ENCODE data around the gene SMCO4.
"Not testable (repeated sequence)": the region's sequence is repeated elsewhere in the genome, so short reads cannot be mapped to it uniquely, and the experiment has no call there.

SMCO4 gene

DNA sequence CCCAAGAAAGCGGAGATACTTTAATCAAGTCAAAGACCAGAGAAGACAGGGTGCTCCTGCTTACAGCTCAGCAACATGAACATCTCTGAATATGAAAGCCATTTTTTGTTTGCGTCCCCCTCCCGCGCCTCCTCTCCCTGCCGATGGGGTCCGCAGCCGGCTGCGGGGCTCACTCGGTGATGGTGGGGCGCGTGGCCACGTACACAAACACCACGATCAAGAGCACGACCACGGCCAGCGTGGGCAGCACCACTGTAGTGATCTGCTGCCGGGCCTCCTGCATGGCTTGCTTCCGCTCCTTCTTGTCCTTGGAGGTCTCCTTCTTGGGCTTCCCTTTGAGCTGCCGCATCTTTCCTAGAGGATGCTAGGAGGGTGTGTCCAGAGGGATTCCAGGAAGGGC is 64.3 kb downstream of the SMCO4 start:
- no peak for DNase-seq (ENCODE audit: low read depth in 3 of 3, low spot score in 1 of 3)

DNA sequence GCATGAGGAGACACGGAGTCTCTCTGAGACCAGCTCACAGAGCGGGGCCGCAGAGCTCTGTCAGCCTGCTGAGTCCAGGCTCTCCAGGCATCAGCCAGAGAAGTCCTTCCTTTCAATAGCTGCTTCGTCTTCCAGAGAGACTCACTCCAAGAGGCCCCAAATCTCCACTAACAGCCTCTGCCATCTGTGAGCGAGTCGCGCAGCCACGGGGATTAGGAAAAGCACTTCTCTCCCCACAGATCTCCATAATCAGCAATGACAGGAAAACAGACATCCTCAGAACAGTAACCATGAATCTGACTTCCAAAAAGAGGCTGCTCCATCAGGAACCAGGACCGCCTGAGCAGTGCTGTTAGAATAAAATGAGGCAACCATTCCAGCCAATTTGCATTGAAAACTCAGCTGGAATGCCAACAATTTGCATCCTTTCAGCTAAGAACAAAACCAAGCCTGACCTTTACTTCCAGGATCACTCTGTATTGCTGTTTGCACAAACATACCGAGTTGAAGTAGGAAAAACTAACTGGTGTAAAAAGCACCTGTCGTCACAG is 65.4 kb downstream of the SMCO4 start:
- DNase-seq (ENCODE audit: low read depth in 3 of 3, low spot score in 1 of 3), result no peak

DNA sequence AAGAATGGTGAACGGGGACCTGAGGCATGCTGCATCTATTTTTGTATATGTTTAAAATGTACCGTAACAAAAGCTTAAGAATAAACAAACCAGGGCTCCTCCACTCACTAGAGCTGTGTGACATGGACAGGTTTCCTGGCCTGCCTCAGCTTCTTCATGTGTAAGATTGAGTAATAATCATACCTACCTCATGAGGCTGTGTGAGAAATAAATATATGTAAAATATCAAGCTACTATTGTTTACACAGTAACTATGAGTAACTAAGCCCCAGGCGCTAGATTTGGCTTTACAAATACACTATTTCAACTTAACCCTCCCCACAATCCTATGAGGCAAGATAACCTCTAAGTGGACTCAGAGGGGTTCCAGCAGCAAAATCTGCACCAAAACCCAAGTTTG is 66.4 kb downstream of the SMCO4 start:
- DNase-seq (ENCODE audit: low read depth in 3 of 3, low spot score in 1 of 3), result no peak

DNA sequence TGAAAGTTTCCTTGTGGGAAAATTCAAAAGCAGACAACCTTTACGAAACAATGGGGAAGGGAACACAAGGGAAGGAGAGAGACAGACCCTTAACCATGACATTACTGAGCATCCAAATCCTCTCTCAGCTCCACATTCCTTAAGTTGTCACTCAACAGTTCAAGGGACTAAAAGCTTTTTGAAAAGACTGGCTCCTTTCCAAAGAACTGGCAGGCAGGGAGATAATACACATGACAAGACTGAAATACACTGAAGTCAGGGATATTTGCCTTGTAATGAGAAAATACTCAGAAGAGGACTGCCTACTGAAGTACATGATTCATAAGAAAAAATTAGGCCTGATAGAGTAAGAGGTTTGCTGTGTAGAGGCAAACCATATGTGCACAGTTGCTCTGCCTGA is 69.1 kb downstream of the SMCO4 start:
- no peak for DNase-seq (ENCODE audit: low read depth in 3 of 3, low spot score in 1 of 3)

DNA sequence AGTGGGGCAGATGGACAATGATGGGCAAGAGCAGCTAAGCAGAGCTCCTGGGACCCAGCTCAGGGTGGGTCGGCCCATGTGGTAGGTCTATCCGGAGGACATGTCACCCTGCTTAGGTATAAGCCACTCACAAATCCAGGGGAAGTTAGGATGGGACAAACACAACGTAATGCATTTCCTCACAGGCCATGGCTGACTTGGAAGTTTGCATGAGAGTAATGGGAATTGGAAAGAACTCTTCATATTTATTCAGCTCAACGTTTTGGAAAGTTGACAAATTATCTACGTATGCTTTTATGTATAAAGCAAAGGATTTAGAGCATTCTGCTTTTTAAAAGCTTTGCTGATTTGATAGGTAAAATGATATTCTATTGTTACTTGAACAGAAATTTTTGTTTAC is 74.9 kb downstream of the SMCO4 start:
- DNase-seq (ENCODE audit: low read depth in 3 of 3, low spot score in 1 of 3), result no peak

DNA sequence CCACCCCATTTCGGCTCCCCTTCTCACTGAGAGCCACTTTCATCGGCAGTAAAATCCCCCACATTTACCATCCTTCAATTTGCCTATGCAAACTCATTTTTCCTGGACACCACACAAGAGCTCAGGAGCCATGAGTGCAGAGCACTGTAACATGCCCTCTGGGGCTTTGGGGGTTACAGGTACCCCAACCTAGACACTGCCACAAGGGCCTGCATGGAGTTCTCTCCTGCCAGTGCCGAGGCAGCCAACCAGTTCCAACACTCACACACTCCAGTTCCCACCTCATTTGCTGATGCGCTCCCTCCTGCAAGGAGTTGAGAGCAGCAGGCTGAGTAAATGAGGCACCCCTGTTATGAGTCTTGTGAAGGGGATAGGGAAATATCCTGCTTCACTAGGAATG is 76.1 kb downstream of the SMCO4 start:
- no peak for DNase-seq (ENCODE audit: low read depth in 3 of 3, low spot score in 1 of 3)

DNA sequence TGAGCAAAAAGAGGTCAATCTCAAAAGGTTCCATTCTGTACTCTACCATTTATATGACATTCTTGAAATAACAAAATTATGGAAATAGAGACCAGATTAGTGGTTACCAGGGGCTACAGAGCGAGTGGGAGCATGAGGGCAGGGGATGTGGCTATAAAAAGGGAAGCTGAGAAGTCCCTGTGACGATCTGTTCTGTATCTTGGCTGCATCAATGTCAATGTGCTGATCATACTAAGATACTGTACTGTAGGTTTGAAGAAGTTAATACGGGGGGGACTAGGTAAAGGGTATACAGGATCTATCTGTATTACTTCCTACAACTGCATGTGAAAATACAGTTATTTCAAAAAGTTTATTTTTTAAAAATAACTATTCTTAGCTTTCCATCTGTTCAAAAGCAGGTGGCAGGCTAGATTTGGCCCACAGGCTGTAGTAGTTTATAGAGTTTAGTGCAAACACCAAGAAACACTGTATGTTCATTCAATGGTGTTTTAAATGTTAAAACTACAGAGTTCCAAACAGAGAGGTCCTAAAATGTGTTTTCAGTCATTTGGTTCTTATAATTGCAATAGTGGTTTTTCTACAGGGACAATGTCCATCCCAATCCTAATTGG is 78.2 kb downstream of the SMCO4 start:
- no peak for DNase-seq (ENCODE audit: low read depth in 3 of 3, low spot score in 1 of 3)

DNA sequence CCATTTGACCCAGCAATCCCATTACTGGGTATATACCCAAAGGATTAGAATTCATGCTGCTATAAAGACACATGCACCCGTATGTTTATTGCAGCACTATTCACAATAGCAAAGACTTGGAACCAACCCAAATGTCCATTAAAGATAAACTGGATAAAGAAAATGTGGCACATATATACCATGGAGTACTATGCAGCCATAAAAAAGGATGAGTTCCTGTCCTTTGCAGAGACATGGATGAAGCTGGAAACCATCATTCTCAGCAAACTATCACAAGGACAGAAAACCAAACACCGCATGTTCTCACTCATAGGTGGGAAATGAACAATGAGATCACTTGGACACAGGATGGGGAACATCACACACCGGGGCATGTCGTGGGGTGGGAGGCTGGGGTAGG is 79.5 kb downstream of the SMCO4 start:
- DNase-seq (ENCODE audit: low read depth in 3 of 3, low spot score in 1 of 3), result not testable (repeated sequence)

DNA sequence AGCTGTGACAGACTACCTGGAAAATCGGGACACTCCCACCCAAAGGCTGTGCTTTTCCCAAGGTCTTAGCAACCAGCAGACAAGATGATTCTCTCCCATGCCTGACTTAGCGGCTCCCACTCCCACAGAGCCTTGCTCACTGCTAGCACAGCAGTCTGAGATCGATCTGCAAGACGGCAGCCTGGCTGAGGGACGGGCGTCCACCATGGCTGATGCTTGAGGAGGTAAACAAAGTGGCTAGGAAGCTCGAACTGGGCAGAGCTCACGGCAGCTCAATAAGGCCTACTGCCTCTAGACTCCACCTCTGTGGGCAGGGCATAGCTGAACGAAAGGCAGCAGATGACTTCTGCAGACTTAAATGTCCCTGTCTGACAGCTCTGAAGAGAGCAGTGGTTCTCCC is 84.9 kb downstream of the SMCO4 start:
- DNase-seq (ENCODE audit: low read depth in 3 of 3, low spot score in 1 of 3), result no peak

DNA sequence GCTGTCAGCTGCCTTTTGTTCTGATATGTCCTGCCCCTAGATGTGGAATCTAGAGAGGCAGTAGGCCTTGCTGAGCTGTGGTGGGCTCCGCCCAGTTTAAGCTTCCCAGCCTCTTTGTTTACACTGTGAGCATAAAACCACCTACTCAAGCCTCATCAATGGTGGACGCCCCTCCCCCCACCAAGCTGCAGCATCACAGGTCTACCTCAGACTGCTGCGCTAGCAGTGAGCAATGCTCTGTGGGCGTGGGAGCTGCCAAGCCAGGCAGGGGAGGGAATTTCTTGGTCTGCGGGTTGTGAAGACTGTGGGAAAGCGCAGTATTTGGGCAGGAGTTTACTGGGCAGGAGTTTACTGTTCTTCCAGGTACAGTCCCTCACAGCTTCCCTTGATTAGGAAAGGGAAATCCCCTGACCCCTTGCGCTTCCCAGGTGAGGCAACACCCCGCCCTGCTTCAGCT is 98.5 kb downstream of the SMCO4 start:
- DNase-seq (ENCODE audit: low read depth in 3 of 3, low spot score in 1 of 3), result peak in 1 of 3 donors; percentile 4

DNA sequence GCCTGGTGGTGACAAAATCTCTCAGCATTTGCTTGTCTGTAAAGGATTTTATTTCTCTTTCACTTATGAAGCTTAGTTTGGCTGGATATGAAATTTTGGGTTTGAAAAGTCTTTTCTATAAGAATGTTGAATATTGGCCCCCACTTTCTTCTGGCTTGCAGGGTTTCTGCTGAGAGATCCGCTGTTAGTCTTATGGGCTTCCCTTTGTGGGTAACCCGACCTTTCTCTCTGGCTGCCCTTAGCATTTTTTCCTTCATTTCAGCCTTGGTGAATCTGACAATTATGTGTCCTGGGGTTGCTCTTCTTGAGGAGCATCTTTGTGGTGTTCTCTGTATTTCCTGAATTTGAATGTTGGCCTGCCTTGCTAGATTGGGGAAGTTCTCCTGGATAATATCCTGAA is 100.0 kb downstream of the SMCO4 start:
- not testable (repeated sequence) for DNase-seq (ENCODE audit: low read depth in 3 of 3, low spot score in 1 of 3)

DNA sequence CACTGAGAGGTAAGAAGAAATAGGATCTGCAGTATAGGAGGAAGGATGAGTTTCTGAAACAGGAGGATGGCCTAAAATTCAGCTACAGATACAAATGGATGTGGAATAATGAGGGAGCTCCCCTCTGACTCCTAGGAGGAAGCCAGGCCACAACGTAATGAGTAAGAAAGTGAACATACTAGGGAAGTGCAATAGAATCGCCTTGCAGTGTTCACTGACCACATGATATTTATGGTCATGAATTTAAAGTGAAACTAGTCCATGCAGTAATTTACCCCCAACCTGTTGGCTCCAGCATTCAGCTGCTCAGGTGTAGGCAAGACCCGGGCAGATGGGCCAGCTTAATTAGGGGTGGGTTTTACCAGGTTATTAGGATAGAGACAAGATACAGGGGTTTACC is 110.9 kb downstream of the SMCO4 start:
- DNase-seq (ENCODE audit: low read depth in 3 of 3, low spot score in 1 of 3), result no peak

Measured in stimulated activated CD4-positive, alpha-beta T cell treated with anti-CD3 and anti-CD28 coated beads, TNF-alpha, amount 100 ng/mL, for 1 hour (primary cell).